ENCODE data around the gene SLC19A3.
"Not testable (repeated sequence)": the region's sequence is repeated elsewhere in the genome, so short reads cannot be mapped to it uniquely, and the experiment has no call there.

SLC19A3 gene

DNA sequence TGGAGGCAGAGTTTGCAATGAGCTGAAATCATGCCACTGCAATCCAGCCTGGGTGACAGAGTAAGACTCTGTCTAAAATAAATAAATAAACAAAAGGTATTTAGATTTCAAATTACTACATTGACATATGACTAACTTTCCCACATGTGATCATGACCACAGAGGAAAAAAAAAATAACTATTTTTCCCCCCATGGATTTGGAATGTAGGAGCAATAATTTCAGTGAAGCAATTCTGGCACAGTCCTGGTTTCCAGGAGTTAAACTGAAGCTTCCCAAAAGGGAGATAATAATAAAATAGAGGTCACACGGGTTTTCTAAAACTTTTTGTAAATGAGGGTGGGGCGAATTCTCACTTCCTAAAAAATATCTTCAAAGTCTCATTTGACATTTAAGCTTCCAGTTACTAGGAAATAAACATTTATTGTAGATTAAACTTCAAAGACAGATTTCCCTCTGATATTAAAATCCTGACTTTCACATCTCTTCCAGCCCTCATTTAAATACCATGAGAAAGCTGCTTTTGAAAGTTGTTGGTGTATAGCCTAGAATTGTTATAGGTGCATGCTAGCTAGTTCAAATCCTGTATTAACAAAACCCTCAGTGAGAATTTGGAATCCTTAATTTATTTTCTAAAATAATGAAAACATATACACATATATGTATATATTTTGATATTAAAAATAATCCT lies 20.7 kb downstream of the SLC19A3 start:
- H3K4me3 ChIP-seq (ENCODE audit: low read length), result no peak overlapping the region
- H3K9me3 ChIP-seq (ENCODE audit: control insufficient read depth, low read depth, low read length), result no peaks in the 10 kb centered on the region
- no peak overlapping the region for H3K9ac ChIP-seq (ENCODE audit: low read length)
- H3K27me3 ChIP-seq (ENCODE audit: control insufficient read depth, insufficient read depth, low read length), result no peaks in the 10 kb centered on the region
- H3K4me1 ChIP-seq (ENCODE audit: control insufficient read depth, low read depth, low read length), result no peaks in the 10 kb centered on the region
- H3K36me3 ChIP-seq (ENCODE audit: control insufficient read depth, low read depth, low read length), result no peaks in the 10 kb centered on the region
- H3K27ac ChIP-seq (ENCODE audit: low read length), result no peak overlapping the region

DNA sequence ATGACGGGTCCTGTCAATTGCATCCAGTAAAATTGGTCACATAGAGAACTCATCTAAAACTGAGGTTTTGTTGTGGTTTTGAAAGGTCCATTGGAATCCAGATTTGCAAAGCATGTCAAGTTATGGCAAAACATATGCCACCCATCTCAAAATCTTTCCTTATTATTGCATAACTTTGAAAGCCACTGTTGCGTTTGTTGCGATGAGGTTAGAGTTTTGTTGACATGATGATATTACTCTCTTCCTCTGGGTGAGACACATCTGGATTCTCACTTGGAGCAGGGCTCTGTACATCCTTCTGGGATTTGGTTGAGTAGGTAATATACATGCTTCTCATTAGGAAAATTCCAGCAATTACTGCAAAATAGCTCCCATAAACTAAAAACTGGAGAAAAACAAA lies 30.6 kb downstream of the SLC19A3 start:
- H3K9me3 ChIP-seq (ENCODE audit: control insufficient read depth, low read depth, low read length), result no peaks in the 10 kb centered on the region
- no peaks in the 10 kb centered on the region for H3K36me3 ChIP-seq (ENCODE audit: control insufficient read depth, low read depth, low read length)
- no peak overlapping the region for H3K4me3 ChIP-seq (ENCODE audit: low read length)
- no peaks in the 10 kb centered on the region for H3K4me1 ChIP-seq (ENCODE audit: control insufficient read depth, low read depth, low read length)
- no peak overlapping the region for H3K27ac ChIP-seq (ENCODE audit: low read length)
- no peak overlapping the region for H3K9ac ChIP-seq (ENCODE audit: low read length)
- H3K27me3 ChIP-seq (ENCODE audit: control insufficient read depth, insufficient read depth, low read length), result no peaks in the 10 kb centered on the region

DNA sequence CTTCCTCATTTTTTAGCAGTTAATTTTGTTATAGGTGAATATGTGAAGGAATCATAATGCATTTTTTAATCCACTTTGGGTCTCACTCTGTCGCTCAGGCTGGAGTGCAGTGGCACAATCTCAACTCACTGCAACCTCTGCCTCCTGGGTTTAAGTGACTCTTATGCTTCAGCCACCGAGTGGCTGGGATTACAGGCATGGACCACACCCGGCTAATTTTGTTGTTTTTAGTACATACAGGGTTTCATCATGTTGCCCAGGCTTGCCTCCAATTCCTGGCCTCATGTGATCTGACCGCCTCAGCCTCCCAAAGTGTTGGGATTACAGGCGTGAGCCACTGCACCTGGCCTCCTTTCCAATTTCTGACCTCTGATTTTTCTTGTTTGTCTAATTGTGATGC lies 33.6 kb downstream of the SLC19A3 start:
- H3K4me3 ChIP-seq (ENCODE audit: low read length), result no peak overlapping the region
- no peak overlapping the region for H3K27ac ChIP-seq (ENCODE audit: low read length)
- H3K27me3 ChIP-seq (ENCODE audit: control insufficient read depth, insufficient read depth, low read length), result no peaks in the 10 kb centered on the region
- H3K9ac ChIP-seq (ENCODE audit: low read length), result no peak overlapping the region
- no peaks in the 10 kb centered on the region for H3K4me1 ChIP-seq (ENCODE audit: control insufficient read depth, low read depth, low read length)
- H3K9me3 ChIP-seq (ENCODE audit: control insufficient read depth, low read depth, low read length), result no peaks in the 10 kb centered on the region
- no peaks in the 10 kb centered on the region for H3K36me3 ChIP-seq (ENCODE audit: control insufficient read depth, low read depth, low read length)

DNA sequence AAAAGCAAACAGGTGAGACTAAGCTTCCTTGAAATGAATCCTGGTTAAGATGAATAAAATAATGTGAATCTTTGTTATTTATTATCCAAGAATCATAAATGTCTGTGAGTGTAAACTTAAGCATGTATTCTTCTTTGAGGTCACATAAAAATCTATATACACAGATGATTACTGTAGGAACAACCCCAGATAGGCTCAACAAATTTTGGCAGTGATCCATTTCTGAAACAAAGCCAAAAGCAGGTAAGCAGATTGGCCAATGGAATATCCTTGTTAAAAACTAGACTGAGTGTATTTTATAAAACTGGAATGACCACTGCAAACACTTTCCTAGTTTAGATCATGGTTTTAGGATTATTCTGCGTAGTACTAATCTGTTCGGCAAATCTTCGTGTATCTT lies 39.9 kb downstream of the SLC19A3 start:
- Histone ChIP-seq H3K9ac (ENCODE audit: low read length) (no peak overlapping the region), H3K27me3 (ENCODE audit: control insufficient read depth, insufficient read depth, low read length) (no peaks in the 10 kb centered on the region), H3K36me3 (ENCODE audit: control insufficient read depth, low read depth, low read length) (no peaks in the 10 kb centered on the region), H3K9me3 (ENCODE audit: control insufficient read depth, low read depth, low read length) (no peaks in the 10 kb centered on the region), H3K4me1 (ENCODE audit: control insufficient read depth, low read depth, low read length) (no peaks in the 10 kb centered on the region), H3K27ac (ENCODE audit: low read length) (no peak overlapping the region), H3K4me3 (ENCODE audit: low read length) (no peak overlapping the region)

DNA sequence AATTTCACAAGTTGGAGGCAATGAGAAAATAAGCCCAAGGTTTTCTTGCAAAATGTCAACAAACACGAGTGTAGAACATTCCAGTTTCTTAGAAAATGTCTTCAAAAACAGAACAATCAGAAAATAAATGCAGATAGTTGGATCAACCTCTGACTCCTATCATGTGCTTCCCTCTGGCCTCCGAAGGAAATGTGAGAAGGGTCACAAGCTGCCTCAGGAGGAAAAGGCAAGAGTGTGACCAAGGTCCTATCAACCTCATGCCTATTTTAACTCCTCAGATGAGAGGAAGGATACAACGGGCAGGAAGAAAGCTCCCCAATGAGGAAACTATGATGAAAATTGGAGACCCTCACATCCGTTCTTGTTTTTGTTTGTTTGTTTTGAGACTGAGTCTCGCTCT lies 43.3 kb downstream of the SLC19A3 start:
- Histone ChIP-seq H3K4me3 (ENCODE audit: low read length) (no peak overlapping the region), H3K9ac (ENCODE audit: low read length) (no peak overlapping the region), H3K27ac (ENCODE audit: low read length) (no peak overlapping the region), H3K4me1 (ENCODE audit: control insufficient read depth, low read depth, low read length) (peaks cover 13% of the 10 kb centered on the region), H3K9me3 (ENCODE audit: control insufficient read depth, low read depth, low read length) (no peaks in the 10 kb centered on the region), H3K36me3 (ENCODE audit: control insufficient read depth, low read depth, low read length) (no peaks in the 10 kb centered on the region), H3K27me3 (ENCODE audit: control insufficient read depth, insufficient read depth, low read length) (no peaks in the 10 kb centered on the region)

DNA sequence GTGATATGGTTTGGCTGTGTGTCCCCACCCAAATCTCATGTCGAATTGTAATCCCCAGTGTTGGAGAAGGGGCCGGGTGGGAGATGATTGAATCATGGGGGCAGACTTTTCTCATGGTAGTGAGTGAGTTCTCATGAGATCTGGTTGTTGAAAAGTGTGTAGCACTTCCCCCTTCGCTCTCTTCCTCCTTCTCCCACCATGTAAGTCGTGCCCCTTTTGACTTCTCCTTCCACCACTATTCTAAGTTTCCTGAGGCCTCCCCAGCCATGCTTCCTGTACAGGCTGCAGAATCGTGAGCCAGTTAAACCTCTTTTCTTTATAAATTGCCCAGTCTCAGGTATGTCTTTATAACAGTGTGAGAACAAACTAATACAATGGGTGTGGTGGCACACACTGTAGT lies 44.2 kb downstream of the SLC19A3 start:
- H3K27ac ChIP-seq (ENCODE audit: low read length); H3K9ac ChIP-seq (ENCODE audit: low read length); H3K36me3 ChIP-seq (ENCODE audit: control insufficient read depth, low read depth, low read length); H3K27me3 ChIP-seq (ENCODE audit: control insufficient read depth, insufficient read depth, low read length); H3K4me3 ChIP-seq (ENCODE audit: low read length); H3K9me3 ChIP-seq (ENCODE audit: control insufficient read depth, low read depth, low read length): not testable (repeated sequence)
- peaks cover 13% of the 10 kb centered on the region for H3K4me1 ChIP-seq (ENCODE audit: control insufficient read depth, low read depth, low read length)

DNA sequence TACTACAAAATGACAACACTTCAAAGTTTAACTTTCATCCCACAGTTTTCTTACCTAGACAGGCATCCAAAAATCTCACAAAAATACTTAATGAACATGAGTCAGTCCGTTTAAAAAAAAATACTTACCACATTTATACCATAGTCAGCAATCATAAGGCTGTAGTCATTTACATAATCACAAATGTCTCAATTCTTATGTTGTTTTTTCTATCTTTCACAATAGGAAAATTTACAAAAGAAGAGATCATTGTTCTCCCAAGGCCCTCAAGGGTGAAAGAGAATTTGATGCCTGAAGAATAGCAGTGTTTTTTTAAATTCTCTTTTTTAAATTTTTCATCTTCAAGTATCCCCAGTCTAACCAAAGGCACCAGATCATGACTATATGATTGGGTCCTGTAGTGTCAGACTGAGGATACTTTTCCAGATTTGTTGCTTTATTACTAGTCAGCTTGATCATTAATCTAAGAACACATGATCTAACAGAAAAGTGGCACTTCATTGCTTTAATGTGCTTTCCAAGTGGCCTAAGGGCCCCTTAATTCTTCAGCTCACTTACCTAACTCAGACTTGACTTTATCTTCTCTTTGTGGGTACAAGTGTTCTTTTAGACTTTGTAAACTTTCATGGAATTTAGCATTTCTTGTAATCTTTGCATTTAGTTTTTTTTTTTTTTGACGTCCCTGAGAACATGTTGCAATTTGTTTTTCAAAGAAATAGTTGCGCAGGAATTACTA lies 46.5 kb downstream of the SLC19A3 start:
- H3K27me3 ChIP-seq (ENCODE audit: control insufficient read depth, insufficient read depth, low read length), result no peaks in the 10 kb centered on the region
- peak overlapping the region; percentile 19 for H3K4me3 ChIP-seq (ENCODE audit: low read length)
- no peaks in the 10 kb centered on the region for H3K9me3 ChIP-seq (ENCODE audit: control insufficient read depth, low read depth, low read length)
- peaks cover 13% of the 10 kb centered on the region for H3K4me1 ChIP-seq (ENCODE audit: control insufficient read depth, low read depth, low read length)
- H3K36me3 ChIP-seq (ENCODE audit: control insufficient read depth, low read depth, low read length), result no peaks in the 10 kb centered on the region
- no peak overlapping the region for H3K9ac ChIP-seq (ENCODE audit: low read length)
- no peak overlapping the region for H3K27ac ChIP-seq (ENCODE audit: low read length)

DNA sequence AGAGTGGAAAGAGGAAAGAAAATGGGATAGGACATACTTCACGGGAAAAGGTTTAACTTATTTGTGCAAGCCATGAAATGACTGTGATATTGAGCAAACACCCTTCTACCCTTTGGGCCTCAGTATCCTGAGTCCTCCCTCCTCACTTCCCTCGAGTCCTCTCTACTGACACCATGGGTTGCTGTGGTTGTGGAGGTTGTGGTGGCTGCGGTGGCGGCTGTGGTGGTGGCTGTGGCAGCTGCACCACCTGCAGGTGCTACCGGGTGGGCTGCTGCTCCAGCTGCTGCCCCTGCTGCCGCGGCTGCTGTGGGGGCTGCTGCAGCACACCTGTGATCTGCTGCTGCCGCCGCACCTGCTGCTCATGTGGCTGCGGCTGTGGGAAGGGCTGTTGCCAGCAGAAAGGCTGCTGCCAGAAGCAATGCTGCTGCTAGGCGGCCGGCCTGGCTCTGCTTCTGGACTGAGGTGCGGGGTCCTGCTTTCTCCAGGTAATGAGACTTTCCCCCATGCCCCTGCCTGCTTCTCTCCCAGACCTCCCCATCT lies 51.1 kb downstream of the SLC19A3 start, which contains the start of gene SCYGR5:
Gene SCYGR5 (plus strand): TSS at position 174 of the 540 bp plus-strand sequence. CDS start 0 bp downstream, at position 174.
- H3K9me3 ChIP-seq (ENCODE audit: control insufficient read depth, low read depth, low read length); H3K9ac ChIP-seq (ENCODE audit: low read length); H3K36me3 ChIP-seq (ENCODE audit: control insufficient read depth, low read depth, low read length); H3K27ac ChIP-seq (ENCODE audit: low read length); H3K27me3 ChIP-seq (ENCODE audit: control insufficient read depth, insufficient read depth, low read length); H3K4me3 ChIP-seq (ENCODE audit: low read length): not testable (repeated sequence)
- H3K4me1 ChIP-seq (ENCODE audit: control insufficient read depth, low read depth, low read length), result peaks cover 12% of the 10 kb centered on the region

DNA sequence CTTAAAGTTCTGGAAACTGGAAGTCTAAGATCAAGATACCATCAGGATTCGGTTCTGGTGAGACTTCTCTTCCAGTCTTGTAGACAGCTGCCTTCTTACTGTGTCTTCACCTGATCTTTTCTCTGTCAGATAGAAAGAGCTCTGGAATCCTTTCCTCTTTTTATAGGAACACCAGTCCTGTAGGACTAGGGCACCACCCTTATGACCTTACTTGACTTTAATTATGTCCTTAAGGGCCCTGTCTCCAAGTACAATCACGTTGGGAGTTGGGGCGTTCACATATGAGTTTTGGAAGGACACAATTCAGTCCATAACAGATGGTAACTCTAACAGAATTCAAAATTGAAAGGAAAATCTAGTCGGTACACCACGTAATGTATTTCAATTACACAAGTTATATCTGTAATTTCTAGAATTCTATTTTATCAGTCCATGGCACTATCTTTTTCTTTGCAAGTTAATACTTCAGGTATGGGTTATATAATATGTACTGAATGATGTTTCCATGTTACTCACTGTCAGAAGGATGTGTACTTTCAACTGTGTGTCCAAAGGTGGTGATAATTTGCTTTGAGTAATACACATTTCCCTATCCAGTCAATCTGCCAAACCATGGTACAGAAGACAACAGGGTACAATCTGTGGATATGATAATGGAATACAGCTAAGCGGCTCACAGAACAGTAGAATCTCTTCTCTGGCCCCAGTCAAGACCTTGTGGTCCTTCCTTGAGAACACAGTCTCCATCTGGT lies 52.5 kb downstream of the SLC19A3 start:
- no peak overlapping the region for H3K4me3 ChIP-seq (ENCODE audit: low read length)
- no peak overlapping the region for H3K9ac ChIP-seq (ENCODE audit: low read length)
- no peaks in the 10 kb centered on the region for H3K9me3 ChIP-seq (ENCODE audit: control insufficient read depth, low read depth, low read length)
- H3K27me3 ChIP-seq (ENCODE audit: control insufficient read depth, insufficient read depth, low read length), result no peaks in the 10 kb centered on the region
- no peak overlapping the region for H3K27ac ChIP-seq (ENCODE audit: low read length)
- H3K4me1 ChIP-seq (ENCODE audit: control insufficient read depth, low read depth, low read length), result peaks cover 10% of the 10 kb centered on the region
- H3K36me3 ChIP-seq (ENCODE audit: control insufficient read depth, low read depth, low read length), result no peaks in the 10 kb centered on the region

DNA sequence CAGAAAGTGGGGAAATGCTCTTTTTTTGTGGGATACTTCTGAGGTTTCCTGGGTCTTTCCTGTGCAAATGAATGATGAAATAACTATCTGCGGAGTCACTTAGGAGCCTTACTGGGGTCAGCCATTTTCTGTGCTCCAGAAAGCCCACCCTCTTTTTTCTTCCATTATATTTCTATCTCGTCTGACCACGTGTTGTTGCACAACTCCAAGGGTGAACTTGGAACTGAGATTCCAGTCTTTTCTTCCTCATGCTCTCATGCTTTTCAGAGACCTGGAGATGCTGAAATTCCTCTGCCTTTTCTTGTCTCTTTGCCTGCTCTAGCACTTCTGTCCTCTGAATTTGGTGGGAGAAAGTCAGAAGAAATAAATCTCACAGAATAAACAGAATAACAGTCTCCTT lies 56.0 kb downstream of the SLC19A3 start:
- Histone ChIP-seq H3K4me1 (ENCODE audit: control insufficient read depth, low read depth, low read length) (peaks cover 10% of the 10 kb centered on the region), H3K27me3 (ENCODE audit: control insufficient read depth, insufficient read depth, low read length) (no peaks in the 10 kb centered on the region), H3K4me3 (ENCODE audit: low read length) (no peak overlapping the region), H3K9ac (ENCODE audit: low read length) (no peak overlapping the region), H3K9me3 (ENCODE audit: control insufficient read depth, low read depth, low read length) (no peaks in the 10 kb centered on the region), H3K27ac (ENCODE audit: low read length) (no peak overlapping the region), H3K36me3 (ENCODE audit: control insufficient read depth, low read depth, low read length) (no peaks in the 10 kb centered on the region)

DNA sequence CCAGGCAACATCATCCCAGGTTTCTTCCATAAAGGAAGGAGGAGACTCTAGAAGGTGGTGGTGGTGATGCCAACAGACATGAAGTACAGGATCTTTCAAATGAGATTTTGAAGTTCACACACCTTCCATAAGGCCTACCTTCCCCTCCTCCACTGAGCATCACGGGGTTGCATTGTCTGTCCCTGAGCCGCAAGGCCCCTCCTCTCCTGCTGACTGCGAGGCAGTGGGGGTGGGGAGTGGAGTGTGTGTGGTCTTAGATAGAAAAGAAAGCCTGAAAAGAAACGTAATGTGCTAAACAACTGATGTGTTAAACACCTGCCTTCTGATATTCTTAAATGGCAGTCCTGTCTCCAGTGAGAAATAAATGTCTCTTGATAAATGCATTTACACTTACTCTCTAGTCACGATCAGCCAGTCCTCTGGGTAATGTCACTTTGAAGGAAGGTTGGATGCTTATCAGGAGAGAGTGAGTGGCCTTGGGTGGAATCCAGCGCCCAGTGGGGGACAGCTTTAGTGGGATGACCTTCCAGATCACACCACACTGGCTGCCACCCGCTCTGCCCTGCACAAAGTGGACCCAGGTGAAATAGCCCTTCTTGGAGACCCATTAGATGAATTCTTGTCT lies 56.7 kb downstream of the SLC19A3 start:
- Histone ChIP-seq H3K4me1 (ENCODE audit: control insufficient read depth, low read depth, low read length) (peaks cover 10% of the 10 kb centered on the region), H3K4me3 (ENCODE audit: low read length) (no peak overlapping the region), H3K9ac (ENCODE audit: low read length) (no peak overlapping the region), H3K9me3 (ENCODE audit: control insufficient read depth, low read depth, low read length) (no peaks in the 10 kb centered on the region), H3K27me3 (ENCODE audit: control insufficient read depth, insufficient read depth, low read length) (no peaks in the 10 kb centered on the region), H3K27ac (ENCODE audit: low read length) (no peak overlapping the region), H3K36me3 (ENCODE audit: control insufficient read depth, low read depth, low read length) (no peaks in the 10 kb centered on the region)
